ENCODE data around the gene PLA2G12B. TPM values are rescaled to one million over a fixed set of nuclear protein-coding genes. Genes with fewer than 3 reads are reported as not detected.

PLA2G12B gene
- total RNA-seq, 4 donors from 2014 or later, result not detected

DNA sequence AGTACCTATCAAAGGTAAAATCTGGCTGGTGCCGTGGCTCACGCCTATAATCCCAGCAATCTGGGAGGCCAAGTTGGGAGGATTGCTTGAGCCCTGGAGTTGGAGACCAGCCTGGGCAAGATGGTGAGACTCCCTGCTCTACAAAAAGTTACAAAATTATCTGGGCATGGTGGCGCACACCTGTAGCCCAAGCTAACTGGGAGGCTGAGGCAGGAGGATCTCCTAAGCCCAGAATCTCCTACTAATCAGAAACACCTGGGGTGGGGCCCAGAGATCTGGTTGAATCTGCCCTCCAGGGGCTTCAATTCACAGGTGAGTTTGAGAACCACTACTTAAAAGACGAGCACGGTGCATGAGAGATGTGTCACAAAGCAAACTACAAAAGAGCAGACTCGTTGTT, 2.4 kb downstream of the PLA2G12B start:
- no peak overlapping the region for H3K4me3 ChIP-seq
- WGBS, 2 donors (ENCODE audit: low coverage in 1 of 2), result 78 to 88% methylated on average over 3 of the region's 6 CpGs
- no peaks in the 10 kb centered on the region for H3K36me3 ChIP-seq
- H3K9me3 ChIP-seq, result no peaks in the 10 kb centered on the region
- H3K27me3 ChIP-seq, result peaks cover 6% of the 10 kb centered on the region
- H3K4me1 ChIP-seq, result no peaks in the 10 kb centered on the region
- TF ChIP-seq EP300 (IDR thresholded peaks at IDR 0.05), result no peak
- TF ChIP-seq POLR2AphosphoS5 (IDR thresholded peaks at IDR 0.05), result no peak
- TF ChIP-seq, protein P1, sequence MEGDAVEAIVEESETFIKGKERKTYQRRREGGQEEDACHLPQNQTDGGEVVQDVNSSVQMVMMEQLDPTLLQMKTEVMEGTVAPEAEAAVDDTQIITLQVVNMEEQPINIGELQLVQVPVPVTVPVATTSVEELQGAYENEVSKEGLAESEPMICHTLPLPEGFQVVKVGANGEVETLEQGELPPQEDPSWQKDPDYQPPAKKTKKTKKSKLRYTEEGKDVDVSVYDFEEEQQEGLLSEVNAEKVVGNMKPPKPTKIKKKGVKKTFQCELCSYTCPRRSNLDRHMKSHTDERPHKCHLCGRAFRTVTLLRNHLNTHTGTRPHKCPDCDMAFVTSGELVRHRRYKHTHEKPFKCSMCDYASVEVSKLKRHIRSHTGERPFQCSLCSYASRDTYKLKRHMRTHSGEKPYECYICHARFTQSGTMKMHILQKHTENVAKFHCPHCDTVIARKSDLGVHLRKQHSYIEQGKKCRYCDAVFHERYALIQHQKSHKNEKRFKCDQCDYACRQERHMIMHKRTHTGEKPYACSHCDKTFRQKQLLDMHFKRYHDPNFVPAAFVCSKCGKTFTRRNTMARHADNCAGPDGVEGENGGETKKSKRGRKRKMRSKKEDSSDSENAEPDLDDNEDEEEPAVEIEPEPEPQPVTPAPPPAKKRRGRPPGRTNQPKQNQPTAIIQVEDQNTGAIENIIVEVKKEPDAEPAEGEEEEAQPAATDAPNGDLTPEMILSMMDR (IDR thresholded peaks at IDR 0.05), result no peak
- TF ChIP-seq POLR2A (IDR thresholded peaks at IDR 0.05), result no peak
- H3K27ac ChIP-seq, result no peak overlapping the region
- ATAC-seq, result no peak

DNA sequence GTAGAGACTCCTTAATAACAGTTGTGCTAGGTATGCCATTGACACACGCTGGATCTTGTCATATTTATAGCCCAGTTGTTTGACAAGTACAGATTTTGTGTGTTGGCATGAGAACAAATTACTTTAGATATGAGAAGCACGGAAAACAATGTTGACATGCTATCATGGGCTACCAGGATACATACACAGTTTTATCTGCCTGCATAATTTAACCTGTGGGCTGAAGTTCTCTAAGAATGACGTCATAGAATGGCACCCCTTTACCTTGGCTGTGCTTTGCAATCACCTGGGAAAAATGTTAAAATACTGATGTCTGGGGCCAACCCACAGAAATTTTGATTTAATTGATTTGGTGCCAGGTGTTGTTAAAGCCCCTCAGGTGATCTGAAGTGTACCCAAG, 2.8 kb downstream of the PLA2G12B start:
- Histone ChIP-seq H3K27ac (no peak overlapping the region), H3K4me1 (no peaks in the 10 kb centered on the region), H3K27me3 (peaks cover 6% of the 10 kb centered on the region), H3K36me3 (no peaks in the 10 kb centered on the region), H3K4me3 (no peak overlapping the region), H3K9me3 (no peaks in the 10 kb centered on the region)
- TF ChIP-seq POLR2AphosphoS5 (IDR thresholded peaks at IDR 0.05), result no peak
- TF ChIP-seq, protein P1 (IDR thresholded peaks at IDR 0.05), result no peak
- TF ChIP-seq POLR2A (IDR thresholded peaks at IDR 0.05), result no peak
- no peak for TF ChIP-seq EP300 (IDR thresholded peaks at IDR 0.05)
- WGBS, 2 donors (ENCODE audit: low coverage in 1 of 2), result 58 to 69% methylated on average over 2 to 3 of the region's 3 CpGs
- no peak for ATAC-seq

DNA sequence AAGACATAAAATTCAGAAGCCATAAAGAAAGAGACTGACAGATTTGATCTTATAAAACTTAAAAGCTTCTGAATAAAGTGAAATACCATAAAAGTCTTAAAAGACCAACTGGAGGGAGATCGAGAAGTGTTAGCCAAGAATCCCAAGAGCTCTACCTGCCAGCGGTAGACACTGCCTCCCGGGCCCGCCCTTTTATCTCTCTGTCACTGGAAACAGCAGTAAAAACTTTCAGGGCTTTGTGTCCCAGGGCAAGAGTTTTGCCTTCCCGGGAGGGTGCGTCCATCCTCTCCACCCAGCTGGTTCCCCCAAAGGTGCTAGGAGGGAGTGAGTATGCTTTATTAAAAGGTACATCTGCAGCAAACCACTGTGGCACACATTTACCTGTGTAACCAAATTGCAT, 5.8 kb downstream of the PLA2G12B start:
- ATAC-seq, result no peak
- Histone ChIP-seq H3K4me1 (no peaks in the 10 kb centered on the region), H3K36me3 (no peaks in the 10 kb centered on the region), H3K4me3 (no peak overlapping the region), H3K9me3 (no peaks in the 10 kb centered on the region), H3K27me3 (peaks cover 6% of the 10 kb centered on the region), H3K27ac (no peak overlapping the region)
- WGBS, 2 donors (ENCODE audit: low coverage in 1 of 2), result 44% methylated on average over 5 to 6 of the region's 6 CpGs
- TF ChIP-seq POLR2AphosphoS5 (IDR thresholded peaks at IDR 0.05) (no peak), EP300 (IDR thresholded peaks at IDR 0.05) (no peak), POLR2A (IDR thresholded peaks at IDR 0.05) (no peak)
- TF ChIP-seq, protein P1 (IDR thresholded peaks at IDR 0.05), result no peak

DNA sequence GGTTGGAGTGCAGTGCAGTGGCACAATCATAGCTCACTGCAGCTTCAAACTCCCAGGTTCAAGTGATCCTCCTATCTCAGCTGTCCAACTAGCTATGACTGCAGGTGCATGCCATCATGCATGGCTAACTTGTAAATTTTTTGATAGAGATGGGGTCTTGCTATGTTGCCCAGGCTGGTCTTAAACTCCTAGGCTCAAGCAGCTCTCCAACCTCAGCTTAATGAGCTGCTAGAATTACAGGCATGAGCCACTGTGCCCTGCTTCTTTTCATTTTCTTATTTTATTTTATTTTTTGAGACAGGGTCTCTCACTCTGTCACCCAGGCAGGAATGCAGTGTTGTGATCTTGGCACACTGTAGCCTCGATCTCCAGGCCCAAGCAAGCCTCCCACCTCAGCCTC, 7.6 kb downstream of the PLA2G12B start:
- no peaks in the 10 kb centered on the region for H3K36me3 ChIP-seq
- no peaks in the 10 kb centered on the region for H3K9me3 ChIP-seq
- no peak for TF ChIP-seq EP300 (IDR thresholded peaks at IDR 0.05)
- TF ChIP-seq, protein P1 (IDR thresholded peaks at IDR 0.05), result no peak
- no peak for TF ChIP-seq POLR2AphosphoS5 (IDR thresholded peaks at IDR 0.05)
- no peak for TF ChIP-seq POLR2A (IDR thresholded peaks at IDR 0.05)
- H3K27ac ChIP-seq, result no peak overlapping the region
- WGBS, 2 donors (ENCODE audit: low coverage in 1 of 2), result 63 to 100% methylated on average over 1 of the region's 1 CpG
- H3K4me3 ChIP-seq, result no peak overlapping the region
- ATAC-seq, result no peak
- no peaks in the 10 kb centered on the region for H3K4me1 ChIP-seq
- H3K27me3 ChIP-seq, result peaks cover 6% of the 10 kb centered on the region

DNA sequence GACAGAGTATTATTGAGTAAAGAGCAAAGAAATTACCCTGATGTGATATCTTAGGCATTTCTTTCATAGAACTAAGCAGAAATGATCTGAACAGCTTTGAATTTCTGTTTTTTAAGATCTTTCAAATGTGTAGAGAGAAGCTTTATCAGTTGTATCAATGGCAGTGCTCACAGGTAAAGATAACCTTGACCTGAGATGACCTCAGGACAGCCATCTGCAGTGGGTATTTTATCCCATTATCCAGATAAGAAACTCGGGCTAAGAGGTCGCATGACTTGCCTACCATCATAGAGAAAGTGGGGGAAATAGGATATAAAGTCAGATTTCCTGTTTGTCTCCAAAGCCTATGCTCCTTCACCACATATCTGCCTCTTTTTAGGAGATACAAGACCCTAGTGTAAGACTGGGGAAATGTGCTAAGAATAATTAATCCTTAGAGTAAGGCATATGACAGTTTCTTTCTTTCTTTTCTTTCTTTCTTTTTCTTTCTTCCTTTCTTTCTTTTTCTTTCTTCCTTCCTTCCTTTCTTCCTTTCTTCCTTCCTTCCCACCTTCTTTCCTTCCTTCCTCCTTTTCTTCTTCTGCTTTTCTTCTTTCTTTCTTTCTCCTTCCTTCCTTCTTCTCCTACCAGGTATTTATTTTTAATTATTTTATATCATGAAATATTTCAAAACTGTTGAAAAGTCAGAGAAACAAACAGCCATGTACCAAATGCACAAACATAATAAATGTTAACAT, 10.9 kb downstream of the PLA2G12B start:
- Histone ChIP-seq H3K27ac (no peak overlapping the region), H3K36me3 (no peaks in the 10 kb centered on the region), H3K9me3 (no peaks in the 10 kb centered on the region), H3K4me1 (no peaks in the 10 kb centered on the region), H3K4me3 (no peak overlapping the region), H3K27me3 (peaks cover 6% of the 10 kb centered on the region)
- no peak for TF ChIP-seq POLR2AphosphoS5 (IDR thresholded peaks at IDR 0.05)
- TF ChIP-seq, protein P1 (IDR thresholded peaks at IDR 0.05), result no peak
- TF ChIP-seq EP300 (IDR thresholded peaks at IDR 0.05), result no peak
- TF ChIP-seq POLR2A (IDR thresholded peaks at IDR 0.05), result no peak
- 72% methylated on average over 2 of the region's 2 CpGs; no CpG with 5 or more reads in 1 of the 2 donors for WGBS, 2 donors (ENCODE audit: low coverage in 1 of 2)
- ATAC-seq, result no peak

All from gastroesophageal sphincter (tissue), 4 donors.